A549 (cell line): ENCODE data around the gene ACO1. TPM values are rescaled to one million over a fixed set of nuclear protein-coding genes. Genes with fewer than 3 reads are reported as not detected.

Source experiments
- ATAC-seq, 2 experiments: fragments of 200-7000 bp in 1 of 2; fragments of >200 bp in 1 of 2; cut with Nextera tagmentation in 1 of 2; cut with Tn5 transposase in 1 of 2; 3 replicates each; pipeline versions ENCODE4 v1.8.0 to v1.9.1; 2018 to 2020; ENCODE audit warnings: mild to moderate bottlenecking in 1 of 2, moderate library complexity in 1 of 2
- CTCF ChIA-PET: fragments of 300-600 bp; sonication (Branson Sonifier 250); formaldehyde crosslinking; extraction: SDS; loops from one replicate; lab custom pipeline; 2021; ENCODE audit warnings: antibody characterized with exemption, inconsistent platforms; lab: Yijun Ruan, JAX
- POLR2A ChIA-PET: fragments of 350-600 bp; formaldehyde crosslinking; extraction: SDS; loops from one replicate; lab custom pipeline; 2021; ENCODE audit warnings: antibody characterized with exemption, inconsistent platforms; lab: Yijun Ruan, JAX
- DNase-seq, 2 experiments: peaks; one replicate each; pipeline versions ENCODE4 v3.0.0 to v3.0.0-alpha.2; 2011 to 2016; ENCODE audit warnings: low read depth in 1 of 2, low spot score in 1 of 2
- FAIRE-seq: peaks from 2 replicates; lab custom pipeline; 2011; peaks lifted over from hg19 to GRCh38; lab: Jason Lieb, UNC
- H3K27ac ChIP-seq, 2 experiments: fragments of >200 bp; sonication (Bioruptor Twin); formaldehyde crosslinking; 3 replicates each; pipeline ENCODE4 v1.5.1; 2016 to 2017
- H3K4me1 ChIP-seq: fragments of >200 bp; sonication (Bioruptor Twin); formaldehyde crosslinking; 3 replicates; pipeline ENCODE4 v1.6.1; 2016
- H3K4me2 ChIP-seq: fragments of >200 bp; sonication (Bioruptor Twin); formaldehyde crosslinking; 3 replicates; pipeline ENCODE4 v1.6.1; 2016
- H3K4me3 ChIP-seq: fragments of >200 bp; sonication (Bioruptor Twin); formaldehyde crosslinking; 3 replicates; pipeline ENCODE4 v1.5.1; 2016
- H3K9me3 ChIP-seq: fragments of >200 bp; sonication (Bioruptor Twin); formaldehyde crosslinking; 3 replicates; pipeline ENCODE4 v1.6.1; 2016
- CBX8 ChIP-seq: fragments of 200-600 bp; sonication (generic); IDR thresholded peaks from 2 replicates; pipeline ENCODE4 v1.6.1; 2016
- CHD2 ChIP-seq: fragments of 150-350 bp; IDR thresholded peaks from 2 replicates; pipeline ENCODE4 v1.6.1; 2014; ENCODE audit warnings: low read length; ENCODE audit not compliant: partially characterized antibody
- CHD4 ChIP-seq: fragments of 200-600 bp; sonication (generic); IDR thresholded peaks from 2 replicates; pipeline ENCODE4 v1.6.1; 2016; ENCODE audit warnings: antibody characterized with exemption, mild to moderate bottlenecking, borderline replicate concordance
- CTCF ChIP-seq: fragments of >200 bp; sonication (Bioruptor Twin); formaldehyde crosslinking; IDR thresholded peaks from 3 replicates; pipeline ENCODE4 v1.5.1; 2016
- E2F6 ChIP-seq: IDR thresholded peaks from 2 replicates; pipeline ENCODE4 v1.6.1; 2012; ENCODE audit warnings: low read depth, borderline replicate concordance
- EHMT2 ChIP-seq: fragments of 200-600 bp; sonication (generic); IDR thresholded peaks from 2 replicates; pipeline ENCODE4 v1.6.1; 2016; ENCODE audit warnings: antibody characterized with exemption, low read depth, mild to moderate bottlenecking, moderate library complexity
- ELK1 ChIP-seq: fragments of 150-350 bp; IDR thresholded peaks from 2 replicates; pipeline ENCODE4 v1.6.1; 2014; ENCODE audit warnings: low read depth, mild to moderate bottlenecking, low read length
- FOSB ChIP-seq: fragments of 250-450 bp; sonication (Bioruptor Pico); IDR thresholded peaks from 2 replicates; pipeline ENCODE4 v1.5.0; 2020; ENCODE audit warnings: mild to moderate bottlenecking, moderate library complexity
- FOSL2 ChIP-seq, 2 experiments: fragments of 450-650 bp in 1 of 2; fragments of >200 bp in 1 of 2; sonication (Bioruptor Twin) in 1 of 2; formaldehyde crosslinking; IDR thresholded peaks; 2 replicates each; pipeline versions ENCODE4 v1.5.0 to v1.6.1; 2016 to 2020; ENCODE audit warnings: mild to moderate bottlenecking in 1 of 2, moderate library complexity in 1 of 2
- GATA3 ChIP-seq: IDR thresholded peaks from 2 replicates; pipeline ENCODE4 v1.6.1; 2012; ENCODE audit warnings: borderline replicate concordance
- HDAC2 ChIP-seq: fragments of 200-600 bp; sonication (generic); IDR thresholded peaks from 2 replicates; pipeline ENCODE4 v1.6.1; 2016
- HES2 ChIP-seq: fragments of >200 bp; sonication (Bioruptor Twin); formaldehyde crosslinking; IDR thresholded peaks from 2 replicates; pipeline ENCODE4 v1.6.1; 2016
- HEYL ChIP-seq: fragments of 250-450 bp; sonication (Bioruptor Pico); IDR thresholded peaks from 2 replicates; pipeline ENCODE4 v1.8.0; 2021; ENCODE audit warnings: mild to moderate bottlenecking, moderate library complexity
- HMGXB4 ChIP-seq: fragments of 250-450 bp; sonication (Bioruptor Pico); IDR thresholded peaks from 2 replicates; pipeline ENCODE4 v1.5.0; 2021; ENCODE audit warnings: mild to moderate bottlenecking, moderate library complexity, borderline replicate concordance
- HOXB13 ChIP-seq: fragments of 250-450 bp; sonication (Bioruptor Pico); IDR thresholded peaks from 2 replicates; pipeline ENCODE4 v1.5.0; 2020; ENCODE audit warnings: low read depth, mild to moderate bottlenecking, moderate library complexity
- JUN ChIP-seq, 2 experiments: fragments of >200 bp; sonication (Bioruptor Twin); formaldehyde crosslinking; IDR thresholded peaks; 2 replicates in 1 of 2; 3 replicates in 1 of 2; pipeline ENCODE4 v1.6.1; 2016 to 2017
- KDM5A ChIP-seq: fragments of 200-600 bp; sonication (generic); IDR thresholded peaks from 2 replicates; pipeline ENCODE4 v1.6.1; 2016; ENCODE audit warnings: antibody characterized with exemption, mild to moderate bottlenecking
- MAFK ChIP-seq: fragments of 450-650 bp; IDR thresholded peaks from 2 replicates; pipeline ENCODE4 v1.6.1; 2014; ENCODE audit not compliant: partially characterized antibody
- MAX ChIP-seq: IDR thresholded peaks from 2 replicates; pipeline ENCODE4 v1.6.1; 2012
- NFE2L2 ChIP-seq: fragments of 150-350 bp; conservative IDR thresholded peaks from 2 replicates; pipeline ENCODE4 v1.6.1; 2014; ENCODE audit warnings: low read length
- PHF8 ChIP-seq: fragments of 200-600 bp; sonication (generic); IDR thresholded peaks from 2 replicates; pipeline ENCODE4 v1.6.1; 2016; ENCODE audit warnings: low read depth, mild to moderate bottlenecking, antibody characterized with exemption, moderate library complexity, borderline replicate concordance
- POLR2AphosphoS2 ChIP-seq: conservative IDR thresholded peaks from 2 replicates; pipeline ENCODE4 v1.6.1; 2012; ENCODE audit warnings: low read length, improper control_type of control experiment, inconsistent platforms
- RARB ChIP-seq: fragments of 250-450 bp; sonication (Bioruptor Pico); IDR thresholded peaks from 2 replicates; pipeline ENCODE4 v1.8.0; 2021; ENCODE audit warnings: mild to moderate bottlenecking, moderate library complexity
- SREBF2 ChIP-seq: fragments of 450-650 bp; IDR thresholded peaks from 2 replicates; pipeline ENCODE4 v1.6.1; 2014; ENCODE audit warnings: mild to moderate bottlenecking, moderate library complexity
- TFCP2L1 ChIP-seq: fragments of 250-450 bp; sonication (Bioruptor Pico); IDR thresholded peaks from 2 replicates; pipeline ENCODE4 v1.5.0; 2021; ENCODE audit warnings: mild to moderate bottlenecking
- TP53 ChIP-seq: fragments of 250-450 bp; sonication (Bioruptor Pico); IDR thresholded peaks from 2 replicates; pipeline ENCODE4 v1.5.0; 2021; ENCODE audit warnings: mild to moderate bottlenecking, moderate library complexity
- WGBS: methylation state at CpG from one replicate; pipeline ENCODE4 v1.1.6; 2017; ENCODE audit errors: missing lambda C conversion rate; 5-methylcytosine and 5-hydroxymethylcytosine counted together
- polyA plus RNA-seq, 4 experiments: library from polyadenylated mRNA; depleted of rRNA in 3 of 4; stranded (reverse); fragments of >200 nt; fragmentation: RNase III in 1 of 4; extraction: RNeasy Plus Mini Kit Qiagen cat#74134 plus additional on column Dnase treatment in 1 of 4; gene quantifications; 2 replicates in 3 of 4; 3 replicates in 1 of 4; pipeline ENCODE4 v1.2.3, GENCODE V29; 2011 to 2017

The ACO1 gene
- polyA plus RNA-seq, 2 of the 4 experiments (the other 2 are of a cell fraction): 32.2 to 41.0 TPM

- POLR2A ChIA-PET: no interaction called here
- WGBS: 21% methylated on average over 4 of the region's 4 CpGs
These were observed 25.0 kb upstream of the ACO1 start for GRCh38 chr9:32359452-32359851.

GRCh38 chr9:32360983-32361673 lies 23.3 kb upstream of the ACO1 start:
- DNase-seq (no peak), ATAC-seq (no peak), FAIRE-seq (no peak)
- whole genome bisulfite sequencing: 32% methylated on average over 5 of the region's 5 CpGs
- Histone ChIP-seq H3K4me2 (no peak overlapping the region), H3K27ac (no peak overlapping the region), H3K4me3 (no peak overlapping the region), H3K9me3 (no peaks in the 10 kb centered on the region), H3K4me1 (no peaks in the 10 kb centered on the region)
- ChIA-PET CTCF (no interaction called here), POLR2A (no interaction called here)
- no peak for TF ChIP-seq CHD4

More at GRCh38 chr9:32359452-32359851, 25.0 kb upstream of the ACO1 start:
- no peak for FAIRE-seq
- DNase-seq: no peak
- Histone ChIP-seq H3K27ac (no peak overlapping the region), H3K4me1 (no peaks in the 10 kb centered on the region), H3K4me3 (no peak overlapping the region), H3K4me2 (no peak overlapping the region)
- TF ChIP-seq FOSB (CRISPR knock-in tag) (no peak), CTCF (no peak), EHMT2 (no peak), FOSL2 (IDR thresholded peaks at IDR 0.05) (no peak), FOSL2 (CRISPR knock-in tag; IDR thresholded peaks at IDR 0.05) (no peak), HES2 (no peak), KDM5A (no peak), TFCP2L1 (no peak), NFE2L2 (no peak), E2F6 (no peak), HDAC2 (no peak), GATA3 (no peak)
- TF ChIP-seq, all 56 proteins: peak for 0
- CTCF ChIA-PET: interaction anchor here (0.9 kb wide), 1 partner anchor 19 kb away, joined by 3 read pairs; no protein-coding TSS in a partner anchor
- no peaks in the 10 kb centered on the region for H3K9me3 ChIP-seq
- no peak for ATAC-seq

GRCh38 chr9:32371279-32371678 lies 13.2 kb upstream of the ACO1 start:
- DNase-seq (no peak), ATAC-seq (no peak), FAIRE-seq (no peak)
- Histone ChIP-seq H3K9me3 (peaks cover 14% of the 10 kb centered on the region; the same call in 2 of the 3 replicates), H3K4me2 (no peak overlapping the region), H3K27ac (no peak overlapping the region), H3K4me1 (no peaks in the 10 kb centered on the region), H3K4me3 (no peak overlapping the region)
- ChIA-PET CTCF (interaction anchor here (1.3 to 1.8 kb wide), 2 partner anchors 9 to 210 kb away, joined by 3 to 5 read pairs; no protein-coding TSS in a partner anchor), POLR2A (no interaction called here)
- TF ChIP-seq NFE2L2 (no peak), HOXB13 (no peak), ELK1 (no peak), MAX (no peak), HEYL (CRISPR knock-in tag) (no peak), CTCF (no peak), PHF8 (no peak), RARB (CRISPR knock-in tag) (no peak), TP53 (no peak), HDAC2 (no peak), MAFK (no peak), JUN (IDR thresholded peaks at IDR 0.05) (no peak), SREBF2 (no peak), CBX8 (no peak), POLR2AphosphoS2 (no peak), CHD2 (no peak), HMGXB4 (no peak)
